ENCODE results near the gene SON. TPM values are rescaled to one million over a fixed set of nuclear protein-coding genes. Genes with fewer than 3 reads are reported as not detected.
"Not testable (repeated sequence)": the region's sequence is repeated elsewhere in the genome, so short reads cannot be mapped to it uniquely, and the experiment has no call there.

The SON gene
- total RNA-seq, 6 donors from 2014 or later = 236 to 1,038 (median 307) TPM

- Histone ChIP-seq H3K9me3 (no peaks in the 10 kb centered on the region), H3K4me1 (no peaks in the 10 kb centered on the region), H3K4me3 (no peak overlapping the region), H3K27me3 (no peaks in the 10 kb centered on the region), H3K27ac (no peak overlapping the region), H3K36me3 (peaks cover 9 to 59% (median 18%) of the 10 kb centered on the region in 4 donors)
- no peak for ATAC-seq (ENCODE audit: low FRiP score in 2 of 2)
- 70 to 78% methylated on average over 1 of the region's 1 CpG for WGBS, 2 donors
- TF ChIP-seq POLR2AphosphoS5 (IDR thresholded peaks at IDR 0.05) = no peak
- no peak for TF ChIP-seq CTCF (IDR thresholded peaks at IDR 0.05)
- TF ChIP-seq EP300 (IDR thresholded peaks at IDR 0.05) = no peak
- no peak for TF ChIP-seq POLR2A (IDR thresholded peaks at IDR 0.05)
- DNase-seq = no peak
These were observed 65.7 kb downstream of the SON start for GRCh38 chr21:33608559-33608958.

GRCh38 chr21:33611006-33611744 lies 68.3 kb downstream of the SON start:
- no peaks in the 10 kb centered on the region for H3K4me1 ChIP-seq
- DNase-seq (no peak), ATAC-seq (ENCODE audit: low FRiP score in 2 of 2) (no peak)
- WGBS, 2 donors = 92 to 97% methylated on average over 7 of the region's 7 CpGs
- no peak overlapping the region for H3K4me3 ChIP-seq
- no peaks in the 10 kb centered on the region for H3K9me3 ChIP-seq
- no peak for TF ChIP-seq POLR2AphosphoS5 (IDR thresholded peaks at IDR 0.05)
- TF ChIP-seq CTCF (IDR thresholded peaks at IDR 0.05) = no peak
- TF ChIP-seq POLR2A (IDR thresholded peaks at IDR 0.05) = no peak
- TF ChIP-seq EP300 (IDR thresholded peaks at IDR 0.05) = no peak
- H3K27me3 ChIP-seq = no peaks in the 10 kb centered on the region
- no peak overlapping the region for H3K27ac ChIP-seq
- H3K36me3 ChIP-seq = peaks cover 10 to 72% (median 18%) of the 10 kb centered on the region in 4 donors

GRCh38 chr21:33617565-33617964 lies 74.7 kb downstream of the SON start:
- H3K4me3 ChIP-seq; H3K4me1 ChIP-seq; H3K27me3 ChIP-seq; H3K9me3 ChIP-seq; ATAC-seq (ENCODE audit: low FRiP score in 2 of 2); DNase-seq; H3K27ac ChIP-seq: not testable (repeated sequence)
- peaks cover 7 to 60% (median 16%) of the 10 kb centered on the region in 4 donors for H3K36me3 ChIP-seq
- 84 to 93% methylated on average over 11 of the region's 11 CpGs for WGBS, 2 donors

- 98 to 100% methylated on average over 2 of the region's 2 CpGs for WGBS, 2 donors
- no peak overlapping the region for H3K4me3 ChIP-seq
- H3K36me3 ChIP-seq = peaks cover 4 to 59% (median 11%) of the 10 kb centered on the region in 4 donors
- DNase-seq (no peak), ATAC-seq (ENCODE audit: low FRiP score in 2 of 2) (no peak)
- H3K4me1 ChIP-seq = no peaks in the 10 kb centered on the region
- no peaks in the 10 kb centered on the region for H3K27me3 ChIP-seq
- TF ChIP-seq POLR2A (IDR thresholded peaks at IDR 0.05) (no peak), CTCF (IDR thresholded peaks at IDR 0.05) (no peak), POLR2AphosphoS5 (IDR thresholded peaks at IDR 0.05) (no peak), EP300 (IDR thresholded peaks at IDR 0.05) (no peak)
- no peak overlapping the region for H3K27ac ChIP-seq
- no peaks in the 10 kb centered on the region for H3K9me3 ChIP-seq
These were observed 75.6 kb downstream of the SON start for GRCh38 chr21:33618407-33618806.

- Histone ChIP-seq H3K27me3 (no peaks in the 10 kb centered on the region), H3K27ac (no peak overlapping the region), H3K4me3 (no peak overlapping the region), H3K9me3 (no peaks in the 10 kb centered on the region), H3K36me3 (peaks cover 6 to 55% (median 14%) of the 10 kb centered on the region in 4 donors), H3K4me1 (no peaks in the 10 kb centered on the region)
- TF ChIP-seq POLR2A (IDR thresholded peaks at IDR 0.05) (no peak), CTCF (IDR thresholded peaks at IDR 0.05) (no peak), POLR2AphosphoS5 (IDR thresholded peaks at IDR 0.05) (no peak), EP300 (IDR thresholded peaks at IDR 0.05) (no peak)
- WGBS, 2 donors = 73 to 78% methylated on average over 4 of the region's 4 CpGs
- ATAC-seq (ENCODE audit: low FRiP score in 2 of 2) = no peak
- DNase-seq = no peak
These were observed 76.9 kb downstream of the SON start for GRCh38 chr21:33619726-33620125.

All from upper lobe of left lung (tissue), 6 donors.